A549 (cell line): Measurements from ENCODE around the gene DEF6. TPM values are rescaled to one million over a fixed set of nuclear protein-coding genes. Genes with fewer than 3 reads are reported as not detected.

Experiments
- ATAC-seq, 2 experiments: fragments of 200-7000 bp in 1 of 2; fragments of >200 bp in 1 of 2; cut with Nextera tagmentation in 1 of 2; cut with Tn5 transposase in 1 of 2; 3 replicates each; pipeline versions ENCODE4 v1.8.0 to v1.9.1; 2018 to 2020; ENCODE audit warnings: mild to moderate bottlenecking in 1 of 2, moderate library complexity in 1 of 2
- CTCF ChIA-PET: fragments of 300-600 bp; sonication (Branson Sonifier 250); formaldehyde crosslinking; extraction: SDS; loops from one replicate; lab custom pipeline; 2021; ENCODE audit warnings: antibody characterized with exemption, inconsistent platforms; lab: Yijun Ruan, JAX
- POLR2A ChIA-PET: fragments of 350-600 bp; formaldehyde crosslinking; extraction: SDS; loops from one replicate; lab custom pipeline; 2021; ENCODE audit warnings: antibody characterized with exemption, inconsistent platforms; lab: Yijun Ruan, JAX
- DNase-seq, 2 experiments: peaks; one replicate each; pipeline versions ENCODE4 v3.0.0 to v3.0.0-alpha.2; 2011 to 2016; ENCODE audit warnings: low read depth in 1 of 2, low spot score in 1 of 2
- FAIRE-seq: peaks from 2 replicates; lab custom pipeline; 2011; peaks lifted over from hg19 to GRCh38; lab: Jason Lieb, UNC
- H3K27ac ChIP-seq, 2 experiments: fragments of >200 bp; sonication (Bioruptor Twin); formaldehyde crosslinking; 3 replicates each; pipeline ENCODE4 v1.5.1; 2016 to 2017
- H3K4me1 ChIP-seq: fragments of >200 bp; sonication (Bioruptor Twin); formaldehyde crosslinking; 3 replicates; pipeline ENCODE4 v1.6.1; 2016
- H3K4me2 ChIP-seq: fragments of >200 bp; sonication (Bioruptor Twin); formaldehyde crosslinking; 3 replicates; pipeline ENCODE4 v1.6.1; 2016
- H3K4me3 ChIP-seq: fragments of >200 bp; sonication (Bioruptor Twin); formaldehyde crosslinking; 3 replicates; pipeline ENCODE4 v1.5.1; 2016
- H3K9me3 ChIP-seq: fragments of >200 bp; sonication (Bioruptor Twin); formaldehyde crosslinking; 3 replicates; pipeline ENCODE4 v1.6.1; 2016
- BHLHE40 ChIP-seq: IDR thresholded peaks from 2 replicates; pipeline ENCODE4 v1.6.1; 2012; ENCODE audit warnings: low read depth, low read length, inconsistent platforms
- CEBPB ChIP-seq, 2 experiments: fragments of >200 bp in 1 of 2; sonication (Bioruptor Twin) in 1 of 2; formaldehyde crosslinking in 1 of 2; IDR thresholded peaks; 2 replicates each; pipeline ENCODE4 v1.6.1; 2012 to 2016
- CHD2 ChIP-seq: fragments of 150-350 bp; IDR thresholded peaks from 2 replicates; pipeline ENCODE4 v1.6.1; 2014; ENCODE audit warnings: low read length; ENCODE audit not compliant: partially characterized antibody
- EP300 ChIP-seq, 2 experiments: fragments of >200 bp; sonication (Bioruptor Twin); formaldehyde crosslinking; IDR thresholded peaks; 2 replicates in 1 of 2; 3 replicates in 1 of 2; pipeline ENCODE4 v1.6.1; 2016 to 2017
- FOSB ChIP-seq: fragments of 250-450 bp; sonication (Bioruptor Pico); IDR thresholded peaks from 2 replicates; pipeline ENCODE4 v1.5.0; 2020; ENCODE audit warnings: mild to moderate bottlenecking, moderate library complexity
- FOXS1 ChIP-seq: fragments of 250-450 bp; sonication (Bioruptor Pico); IDR thresholded peaks from 2 replicates; pipeline ENCODE4 v1.5.0; 2020; ENCODE audit warnings: mild to moderate bottlenecking, moderate library complexity
- GATA3 ChIP-seq: IDR thresholded peaks from 2 replicates; pipeline ENCODE4 v1.6.1; 2012; ENCODE audit warnings: borderline replicate concordance
- HOXB5 ChIP-seq: fragments of 250-450 bp; sonication (Bioruptor Pico); IDR thresholded peaks from 2 replicates; pipeline ENCODE4 v1.5.0; 2020; ENCODE audit warnings: mild to moderate bottlenecking, moderate library complexity
- JUN ChIP-seq, 2 experiments: fragments of >200 bp; sonication (Bioruptor Twin); formaldehyde crosslinking; IDR thresholded peaks; 2 replicates in 1 of 2; 3 replicates in 1 of 2; pipeline ENCODE4 v1.6.1; 2016 to 2017
- KDM5A ChIP-seq: fragments of 200-600 bp; sonication (generic); IDR thresholded peaks from 2 replicates; pipeline ENCODE4 v1.6.1; 2016; ENCODE audit warnings: antibody characterized with exemption, mild to moderate bottlenecking
- MAZ ChIP-seq: fragments of 150-350 bp; IDR thresholded peaks from 2 replicates; pipeline ENCODE4 v1.6.1; 2014; ENCODE audit warnings: antibody characterized with exemption, low read depth, low read length, borderline replicate concordance
- MYC ChIP-seq: IDR thresholded peaks from 2 replicates; pipeline ENCODE4 v1.6.1; 2012; ENCODE audit warnings: mild to moderate bottlenecking, inconsistent platforms, low read length, improper control_type of control experiment, borderline replicate concordance
- NR3C1 ChIP-seq: fragments of >200 bp; sonication (Bioruptor Twin); formaldehyde crosslinking; IDR thresholded peaks from 3 replicates; pipeline ENCODE4 v1.6.1; 2017
- PHF8 ChIP-seq: fragments of 200-600 bp; sonication (generic); IDR thresholded peaks from 2 replicates; pipeline ENCODE4 v1.6.1; 2016; ENCODE audit warnings: low read depth, mild to moderate bottlenecking, antibody characterized with exemption, moderate library complexity, borderline replicate concordance
- POLR2A ChIP-seq: IDR thresholded peaks from 2 replicates; pipeline ENCODE4 v1.6.1; 2012; ENCODE audit warnings: mild to moderate bottlenecking, low read length
- POLR2AphosphoS2 ChIP-seq: conservative IDR thresholded peaks from 2 replicates; pipeline ENCODE4 v1.6.1; 2012; ENCODE audit warnings: low read length, improper control_type of control experiment, inconsistent platforms
- RARB ChIP-seq: fragments of 250-450 bp; sonication (Bioruptor Pico); IDR thresholded peaks from 2 replicates; pipeline ENCODE4 v1.8.0; 2021; ENCODE audit warnings: mild to moderate bottlenecking, moderate library complexity
- RFX5 ChIP-seq: fragments of 450-650 bp; IDR thresholded peaks from 2 replicates; pipeline ENCODE4 v1.7.1; 2014; ENCODE audit warnings: antibody characterized with exemption, mild to moderate bottlenecking, moderate library complexity
- RNF2 ChIP-seq: fragments of 200-600 bp; sonication (generic); IDR thresholded peaks from 2 replicates; pipeline ENCODE4 v1.6.1; 2016; ENCODE audit warnings: low read depth, mild to moderate bottlenecking, antibody characterized with exemption, moderate library complexity, borderline replicate concordance
- SMC3 ChIP-seq: fragments of >200 bp; sonication (Bioruptor Twin); formaldehyde crosslinking; IDR thresholded peaks from 3 replicates; pipeline ENCODE4 v1.6.1; 2018; ENCODE audit warnings: inconsistent platforms
- TFCP2L1 ChIP-seq: fragments of 250-450 bp; sonication (Bioruptor Pico); IDR thresholded peaks from 2 replicates; pipeline ENCODE4 v1.5.0; 2021; ENCODE audit warnings: mild to moderate bottlenecking
- ZFP36 ChIP-seq: fragments of 450-650 bp; IDR thresholded peaks from 2 replicates; pipeline ENCODE4 v1.6.1; 2014; ENCODE audit warnings: borderline replicate concordance; ENCODE audit not compliant: partially characterized antibody
- ZSCAN20 ChIP-seq: fragments of 250-450 bp; sonication (Bioruptor Pico); IDR thresholded peaks from 2 replicates; pipeline ENCODE4 v1.8.0; 2022; ENCODE audit warnings: mild to moderate bottlenecking, moderate library complexity
- WGBS: methylation state at CpG from one replicate; pipeline ENCODE4 v1.1.6; 2017; ENCODE audit errors: missing lambda C conversion rate; 5-methylcytosine and 5-hydroxymethylcytosine counted together
- polyA plus RNA-seq, 4 experiments: library from polyadenylated mRNA; depleted of rRNA in 3 of 4; stranded (reverse); fragments of >200 nt; fragmentation: RNase III in 1 of 4; extraction: RNeasy Plus Mini Kit Qiagen cat#74134 plus additional on column Dnase treatment in 1 of 4; gene quantifications; 2 replicates in 3 of 4; 3 replicates in 1 of 4; pipeline ENCODE4 v1.2.3, GENCODE V29; 2011 to 2017
- TF ChIP-seq, protein P1 (sequence below): IDR thresholded peaks from 2 replicates; pipeline ENCODE4 v1.6.1; 2012
- TF ChIP-seq, protein P2 (sequence below): fragments of >200 bp; sonication (Bioruptor Twin); formaldehyde crosslinking; IDR thresholded peaks from 3 replicates; pipeline ENCODE4 v1.6.1; 2016
- TF ChIP-seq, protein P3 (sequence below): fragments of 250-450 bp; sonication (Bioruptor Pico); IDR thresholded peaks from 2 replicates; pipeline ENCODE4 v1.5.0; 2021; ENCODE audit warnings: mild to moderate bottlenecking, moderate library complexity, borderline replicate concordance

The DEF6 gene
- polyA plus RNA-seq, 2 of the 4 experiments (the other 2 are of a cell fraction) = 0.05 TPM

DNA sequence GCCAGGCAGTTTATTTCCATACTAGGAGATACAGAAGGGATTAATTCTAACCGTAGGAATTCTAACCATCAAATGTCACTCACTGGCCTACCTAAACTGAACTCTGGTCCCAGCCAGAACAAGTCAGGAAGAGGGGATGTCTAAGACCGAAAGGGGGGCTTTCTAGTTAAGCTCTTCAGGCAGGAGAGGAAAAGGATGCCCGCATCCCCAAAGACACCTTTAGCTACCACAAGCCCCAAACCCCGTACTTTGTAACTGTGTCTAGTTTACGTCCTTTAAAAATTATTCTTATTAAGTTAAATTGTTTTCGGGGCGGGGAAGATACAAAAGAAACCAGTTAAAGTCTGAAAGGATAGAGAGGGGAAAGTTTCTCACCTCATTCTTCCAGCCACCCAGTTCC lies 39.3 kb upstream of the DEF6 start:
- no peak for FAIRE-seq
- POLR2A ChIA-PET = interaction anchor here (1.3 kb wide), 2 partner anchors 9 to 60 kb away, joined by 4 read pairs; no protein-coding TSS in a partner anchor
- H3K4me1 ChIP-seq = peaks cover 21% of the 10 kb centered on the region
- CTCF ChIA-PET = interaction anchor here (0.9 to 2.1 kb wide), 7 partner anchors 9 to 119 kb away, joined by 3 to 7 read pairs (median 5); no protein-coding TSS in a partner anchor
- TF ChIP-seq NR3C1 = no peak
- TF ChIP-seq POLR2A = no peak
- TF ChIP-seq POLR2AphosphoS2 = no peak
- TF ChIP-seq, all 56 proteins: peak for 0
- peak overlapping the region; percentile 62 for H3K4me3 ChIP-seq
- 58% methylated on average over 7 of the region's 7 CpGs for WGBS
- no peak for ATAC-seq
- no peaks in the 10 kb centered on the region for H3K9me3 ChIP-seq
- peak overlapping the region; percentile 93 for H3K4me2 ChIP-seq
- no peak for DNase-seq
- peak overlapping the region; percentile 93 to 100 for H3K27ac ChIP-seq

DNA sequence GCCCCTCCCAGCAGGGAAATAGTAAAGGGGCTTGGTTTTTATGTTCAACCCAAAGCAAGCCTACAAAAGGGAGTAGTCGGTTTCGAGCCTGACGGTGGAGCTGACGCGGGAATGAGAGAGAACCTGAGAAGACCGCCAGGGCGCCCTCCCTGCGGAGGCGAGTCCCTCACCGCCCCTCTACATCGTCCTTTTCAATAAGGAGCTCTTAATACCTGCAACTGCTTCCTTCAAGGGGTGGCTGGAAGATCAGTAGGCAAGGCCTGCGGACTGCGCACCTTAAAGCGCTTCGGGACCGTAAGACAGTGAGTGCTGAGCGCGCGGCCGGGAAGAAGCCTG lies 38.8 kb upstream of the DEF6 start:
- WGBS = 2% methylated on average over 16 of the region's 20 CpGs

DNA sequence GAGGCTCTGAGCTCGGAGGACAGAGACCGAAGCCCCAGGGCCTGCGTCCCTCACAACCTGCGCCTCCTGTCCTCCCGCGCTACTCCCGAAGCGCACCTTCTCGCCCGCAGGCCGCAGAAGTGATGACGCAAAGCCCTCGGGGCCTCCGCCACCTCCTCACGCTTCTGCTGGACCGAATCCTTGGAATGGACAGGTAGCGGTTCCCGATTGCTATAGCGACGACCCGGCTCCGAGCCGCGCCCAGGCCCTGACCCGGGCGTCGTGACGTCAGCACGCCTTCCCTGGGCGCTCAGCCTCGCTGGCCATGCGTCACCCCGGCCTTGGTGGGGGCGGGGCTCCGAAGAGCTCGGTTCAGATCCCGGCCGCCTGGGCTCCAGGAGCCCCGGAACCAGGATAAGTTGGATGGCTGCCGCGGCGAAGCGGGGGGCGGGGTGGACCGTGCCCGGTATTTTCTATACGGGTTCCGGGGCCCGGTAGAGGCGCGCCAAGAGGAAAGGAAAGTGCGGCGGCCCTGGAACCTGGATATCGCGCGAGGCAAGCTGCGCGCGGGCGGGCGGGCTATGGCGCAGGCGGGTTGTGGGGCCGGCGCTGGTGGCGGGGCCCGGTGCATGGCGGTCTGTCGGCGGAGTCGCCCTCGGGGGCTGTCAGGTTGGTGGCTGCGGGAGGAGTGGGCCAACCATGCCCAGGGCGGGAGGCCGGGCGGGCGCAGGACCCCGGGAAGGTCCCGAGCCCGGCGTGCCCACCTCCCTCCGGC lies 38.2 kb upstream of the DEF6 start, which contains the start of gene ZNF76:
Gene ZNF76, plus strand, starts transcription at position 542 of the 754 bp plus-strand sequence. CDS start 21,417 bp downstream, outside the sequence.
- H3K4me1 ChIP-seq = peaks cover 21% of the 10 kb centered on the region
- CTCF ChIA-PET = interaction anchor here (1.0 to 2.1 kb wide), 4 partner anchors 9 to 19 kb away, joined by 3 to 6 read pairs (median 4); no protein-coding TSS in a partner anchor
- FAIRE-seq = no peak
- H3K4me3 ChIP-seq = peak within 1 kb of the TSS; percentile 62
- H3K27ac ChIP-seq = peak within 1 kb of the TSS; percentile 93 to 100
- peak within 1 kb of the TSS; percentile 97 for H3K4me2 ChIP-seq
- peak; percentile 87 to 96 for DNase-seq
- POLR2A ChIA-PET = interaction anchor here (0.6 to 1.3 kb wide), 8 partner anchors 8 to 371 kb away, joined by 3 to 4 read pairs (median 4); partner anchors contain the start of genes ANKS1A, SCUBE3 and TAF11
- ATAC-seq = peak; percentile 92 to 94
- WGBS = no CpG with 5 or more reads among the region's 82 CpGs
- no peaks in the 10 kb centered on the region for H3K9me3 ChIP-seq
- TF ChIP-seq ZSCAN20 (no peak), SMC3 (no peak), RFX5 (0 out of 2 replicates have a peak, but pooled peaks have one; percentile 31), FOXS1 (CRISPR knock-in tag) (no peak), POLR2A (peak; percentile 62), CEBPB (IDR thresholded peaks at IDR 0.05) (0 out of 4 replicates have a peak, but pooled peaks of 1 of the 2 experiments have one; percentile 5), RARB (CRISPR knock-in tag) (0 out of 2 replicates have a peak, but pooled peaks have one; percentile 31), GATA3 (peak; percentile 97), CHD2 (peak; percentile 64), PHF8 (peak; percentile 77; the same call in 1 of the 2 replicates), EP300 (IDR thresholded peaks at IDR 0.05) (peak in 1 of 2 experiments; percentile 31; a peak in 1 of 5 replicates), JUN (IDR thresholded peaks at IDR 0.05) (peak; percentile 62 to 89), MYC (peak; percentile 22), RNF2 (no peak), HOXB5 (CRISPR knock-in tag) (peak; percentile 30; the same call in 1 of the 2 replicates), ZFP36 (no peak)
- TF ChIP-seq, protein P1, sequence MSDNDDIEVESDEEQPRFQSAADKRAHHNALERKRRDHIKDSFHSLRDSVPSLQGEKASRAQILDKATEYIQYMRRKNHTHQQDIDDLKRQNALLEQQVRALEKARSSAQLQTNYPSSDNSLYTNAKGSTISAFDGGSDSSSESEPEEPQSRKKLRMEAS = peak; percentile 82
- TF ChIP-seq, protein P2, sequence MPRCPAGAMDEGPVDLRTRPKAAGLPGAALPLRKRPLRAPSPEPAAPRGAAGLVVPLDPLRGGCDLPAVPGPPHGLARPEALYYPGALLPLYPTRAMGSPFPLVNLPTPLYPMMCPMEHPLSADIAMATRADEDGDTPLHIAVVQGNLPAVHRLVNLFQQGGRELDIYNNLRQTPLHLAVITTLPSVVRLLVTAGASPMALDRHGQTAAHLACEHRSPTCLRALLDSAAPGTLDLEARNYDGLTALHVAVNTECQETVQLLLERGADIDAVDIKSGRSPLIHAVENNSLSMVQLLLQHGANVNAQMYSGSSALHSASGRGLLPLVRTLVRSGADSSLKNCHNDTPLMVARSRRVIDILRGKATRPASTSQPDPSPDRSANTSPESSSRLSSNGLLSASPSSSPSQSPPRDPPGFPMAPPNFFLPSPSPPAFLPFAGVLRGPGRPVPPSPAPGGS = peak; percentile 59; the same call in 1 of the 3 replicates
- TF ChIP-seq, protein P3, sequence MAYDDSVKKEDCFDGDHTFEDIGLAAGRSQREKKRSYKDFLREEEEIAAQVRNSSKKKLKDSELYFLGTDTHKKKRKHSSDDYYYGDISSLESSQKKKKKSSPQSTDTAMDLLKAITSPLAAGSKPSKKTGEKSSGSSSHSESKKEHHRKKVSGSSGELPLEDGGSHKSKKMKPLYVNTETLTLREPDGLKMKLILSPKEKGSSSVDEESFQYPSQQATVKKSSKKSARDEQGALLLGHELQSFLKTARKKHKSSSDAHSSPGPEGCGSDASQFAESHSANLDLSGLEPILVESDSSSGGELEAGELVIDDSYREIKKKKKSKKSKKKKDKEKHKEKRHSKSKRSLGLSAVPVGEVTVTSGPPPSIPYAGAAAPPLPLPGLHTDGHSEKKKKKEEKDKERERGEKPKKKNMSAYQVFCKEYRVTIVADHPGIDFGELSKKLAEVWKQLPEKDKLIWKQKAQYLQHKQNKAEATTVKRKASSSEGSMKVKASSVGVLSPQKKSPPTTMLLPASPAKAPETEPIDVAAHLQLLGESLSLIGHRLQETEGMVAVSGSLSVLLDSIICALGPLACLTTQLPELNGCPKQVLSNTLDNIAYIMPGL = 0 out of 2 replicates have a peak, but pooled peaks have one; percentile 26

More for the DNA sequence above, 38.8 kb upstream of the DEF6 start:
- Histone ChIP-seq H3K4me2 (peak overlapping the region; percentile 93), H3K4me1 (peaks cover 21% of the 10 kb centered on the region), H3K4me3 (peak overlapping the region; percentile 62), H3K9me3 (no peaks in the 10 kb centered on the region), H3K27ac (peak overlapping the region; percentile 93 to 100)
- DNase-seq (peak in 1 of 2 experiments; percentile 59), ATAC-seq (peak; percentile 54 to 70), FAIRE-seq (no peak)
- TF ChIP-seq BHLHE40 = no peak
- no peak for TF ChIP-seq JUN (IDR thresholded peaks at IDR 0.05)
- TF ChIP-seq FOXS1 (CRISPR knock-in tag) = no peak
- TF ChIP-seq MAZ = no peak
- TF ChIP-seq RARB (CRISPR knock-in tag) = no peak
- no peak for TF ChIP-seq EP300 (IDR thresholded peaks at IDR 0.05)
- TF ChIP-seq, protein P3 = no peak
- TF ChIP-seq TFCP2L1 (CRISPR knock-in tag) = no peak
- TF ChIP-seq GATA3 = no peak
- no peak for TF ChIP-seq KDM5A
- TF ChIP-seq FOSB (CRISPR knock-in tag) = no peak
- ChIA-PET CTCF (interaction anchor here (1.0 to 2.1 kb wide), 5 partner anchors 9 to 112 kb away, joined by 3 to 6 read pairs (median 5); no protein-coding TSS in a partner anchor), POLR2A (interaction anchor here (0.6 to 1.3 kb wide), 6 partner anchors 9 to 370 kb away, joined by 3 to 4 read pairs (median 4); partner anchors contain the start of genes ANKS1A, SCUBE3 and TAF11)
